Stimulated activated effector memory CD8-positive, alpha-beta T cell treated with anti-CD3 and anti-CD28 coated beads, Interleukin-12 subunit alpha, Interleukin-12 subunit beta, amount 100 ng/mL, for 72 hours (primary cell): Measurements from ENCODE around the gene CCNB2.
"Not testable (repeated sequence)": the region's sequence is repeated elsewhere in the genome, so short reads cannot be mapped to it uniquely, and the experiment has no call there.

Experiments used
- ATAC-seq: fragments of 150-1000 bp; cut with Tn5 transposase; 2 replicates; pipeline ENCODE4 v1.10.0; 2021
- DNase-seq, 2 donors: peaks; one replicate each; pipeline ENCODE4 v3.0.0; 2021 to 2022; ENCODE audit warnings: low spot score in 2 of 2
- H3K27ac Mint-ChIP-seq: one replicate; pipeline ENCODE4 v1.8.0; 2022; ENCODE audit warnings: mild to moderate bottlenecking, mixed read lengths
- H3K36me3 Mint-ChIP-seq: one replicate; pipeline ENCODE4 v1.8.0; 2022; ENCODE audit warnings: mild to moderate bottlenecking, mixed read lengths
- H3K4me1 Mint-ChIP-seq: one replicate; pipeline ENCODE4 v1.8.0; 2022; ENCODE audit warnings: mixed read lengths
- H3K4me3 Mint-ChIP-seq: one replicate; pipeline ENCODE4 v1.8.0; 2022; ENCODE audit warnings: mild to moderate bottlenecking, mixed read lengths
- H3K9me3 Mint-ChIP-seq: one replicate; pipeline ENCODE4 v1.8.0; 2022; ENCODE audit warnings: mixed read lengths

Gene CCNB2

DNA sequence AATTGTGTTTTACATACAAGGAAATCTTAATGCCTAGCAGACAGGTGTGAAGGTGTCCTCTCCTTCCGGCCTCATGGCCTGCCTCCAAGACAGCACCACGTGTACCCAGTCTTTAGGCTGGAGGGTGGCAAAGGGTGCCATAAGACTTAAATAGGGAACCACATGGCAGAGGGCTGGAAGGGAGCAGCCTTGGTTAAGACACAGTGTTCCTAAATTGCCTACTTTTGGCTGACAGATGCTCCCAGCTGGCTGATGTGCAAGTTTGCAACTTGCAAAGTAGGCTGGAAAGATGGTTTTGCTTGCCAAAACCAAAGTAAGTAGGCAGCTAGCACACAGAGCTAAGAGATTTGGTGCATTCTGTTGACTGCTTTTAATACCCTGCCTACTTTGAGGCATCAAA lies 45.2 kb downstream of the CCNB2 start:
- Mint-ChIP-seq H3K9me3 (no peaks in the 10 kb centered on the region), H3K27ac (no peak overlapping the region), H3K4me3 (no peak overlapping the region), H3K36me3 (no peaks in the 10 kb centered on the region), H3K4me1 (no peaks in the 10 kb centered on the region)
- DNase-seq (no peak), ATAC-seq (no peak)

DNA sequence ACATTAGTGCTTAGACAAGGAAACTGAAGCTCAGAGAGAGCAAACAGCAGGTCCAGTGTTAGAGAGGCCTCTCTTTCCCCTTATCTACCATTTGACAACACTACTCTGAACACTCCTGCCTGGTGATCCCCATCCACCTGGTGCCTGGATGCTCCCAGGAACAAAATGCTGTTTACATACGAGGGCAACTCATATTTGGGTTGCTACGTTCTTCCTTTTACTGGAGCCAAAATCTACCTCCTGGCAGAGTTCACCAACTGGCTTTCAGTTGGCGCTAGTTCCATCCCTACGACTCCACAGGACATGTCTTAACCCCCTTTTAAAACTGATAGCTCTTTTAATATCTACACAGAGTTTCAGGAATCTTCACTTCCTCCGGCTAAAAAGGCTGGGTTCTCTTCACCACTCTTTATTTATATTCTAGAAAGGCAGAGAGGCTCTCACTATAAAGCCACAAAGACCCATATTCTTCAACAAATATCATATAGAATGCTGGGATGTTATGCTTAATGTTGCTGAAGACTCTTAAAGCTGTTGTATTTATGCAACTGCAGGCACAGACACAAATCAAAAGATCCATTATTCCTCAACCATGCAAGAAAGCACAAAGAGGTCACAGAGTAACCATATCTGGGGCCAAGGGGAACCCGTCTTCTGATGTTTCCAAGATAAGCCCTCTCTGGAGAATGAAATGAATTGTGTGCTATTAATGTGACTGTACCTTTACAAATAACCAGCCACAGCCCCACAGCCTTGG lies 47.9 kb downstream of the CCNB2 start:
- Mint-ChIP-seq H3K9me3 (no peaks in the 10 kb centered on the region), H3K36me3 (no peaks in the 10 kb centered on the region), H3K4me1 (no peaks in the 10 kb centered on the region), H3K27ac (no peak overlapping the region), H3K4me3 (no peak overlapping the region)
- DNase-seq (no peak), ATAC-seq (no peak)

DNA sequence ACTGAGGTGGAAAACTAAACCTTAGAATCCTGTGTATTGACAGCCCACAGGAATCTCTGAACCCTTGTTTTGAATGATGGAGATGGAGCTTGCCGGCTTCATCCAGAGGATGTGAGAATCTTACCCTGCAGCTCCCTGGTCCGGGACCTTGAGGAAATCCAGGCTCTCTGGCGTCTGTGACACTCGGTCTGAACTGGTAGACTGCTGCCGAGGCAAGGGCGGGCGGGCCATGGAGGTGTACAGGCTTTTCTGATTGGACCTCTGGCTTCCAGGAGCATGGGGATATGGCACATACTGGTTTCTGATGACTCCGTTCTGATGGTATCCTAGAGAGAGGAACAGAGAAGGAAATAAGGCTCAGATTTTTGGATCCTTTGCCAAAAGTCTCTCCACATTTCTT lies 48.5 kb downstream of the CCNB2 start:
- H3K9me3 Mint-ChIP-seq, result no peaks in the 10 kb centered on the region
- ATAC-seq (no peak), DNase-seq (no peak)
- no peaks in the 10 kb centered on the region for H3K4me1 Mint-ChIP-seq
- no peak overlapping the region for H3K4me3 Mint-ChIP-seq
- no peak overlapping the region for H3K27ac Mint-ChIP-seq
- H3K36me3 Mint-ChIP-seq, result no peaks in the 10 kb centered on the region

DNA sequence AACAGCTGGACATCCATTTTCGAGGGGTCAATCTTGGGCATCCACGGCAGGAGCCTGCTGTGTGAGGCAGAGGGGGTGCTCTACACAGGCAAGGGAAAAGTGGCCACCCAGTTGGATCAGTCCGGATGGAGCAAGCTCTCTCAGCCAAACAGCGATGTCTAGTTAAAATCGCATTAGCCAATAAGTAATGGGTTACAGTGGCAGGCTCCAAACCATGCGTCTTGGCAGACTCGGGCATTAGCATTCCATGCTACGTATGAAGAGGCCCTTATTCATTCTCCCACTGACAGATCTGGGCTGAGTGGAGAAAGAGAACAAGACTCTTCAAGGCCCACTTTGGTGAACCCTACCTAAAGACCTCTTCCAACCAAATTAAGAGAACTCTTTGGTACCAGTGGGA lies 49.3 kb downstream of the CCNB2 start:
- DNase-seq (no peak), ATAC-seq (no peak)
- H3K27ac Mint-ChIP-seq, result no peak overlapping the region
- H3K4me1 Mint-ChIP-seq, result no peaks in the 10 kb centered on the region
- H3K36me3 Mint-ChIP-seq, result no peaks in the 10 kb centered on the region
- H3K9me3 Mint-ChIP-seq, result no peaks in the 10 kb centered on the region
- no peak overlapping the region for H3K4me3 Mint-ChIP-seq

GRCh38 chr15:59155431-59155830 lies 50.5 kb downstream of the CCNB2 start:
- H3K36me3 Mint-ChIP-seq, result no peaks in the 10 kb centered on the region

DNA sequence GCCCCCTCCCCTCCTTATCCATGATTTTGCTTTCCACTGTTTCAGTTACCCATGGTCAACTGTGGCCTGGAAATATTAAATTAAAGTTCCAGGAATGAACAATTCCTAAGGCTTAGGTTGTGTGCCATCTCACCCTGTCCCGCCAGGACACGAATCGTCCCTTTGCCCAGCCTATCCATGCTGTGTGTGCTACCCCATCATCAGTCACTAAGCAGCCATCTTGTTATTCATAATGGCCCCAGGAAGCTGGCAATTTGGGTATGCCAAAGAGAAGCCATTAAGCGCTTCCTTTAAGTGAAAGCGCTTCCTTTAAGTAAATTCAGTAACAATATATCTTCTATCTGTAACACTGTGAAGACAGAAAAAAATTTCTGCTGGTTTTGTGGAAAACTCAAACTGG lies 52.5 kb downstream of the CCNB2 start:
- H3K27ac Mint-ChIP-seq, result no peak overlapping the region
- no peaks in the 10 kb centered on the region for H3K36me3 Mint-ChIP-seq

More at GRCh38 chr15:59155431-59155830, 50.5 kb downstream of the CCNB2 start:
- H3K9me3 Mint-ChIP-seq, result no peaks in the 10 kb centered on the region
- H3K4me3 Mint-ChIP-seq, result no peak overlapping the region
- H3K27ac Mint-ChIP-seq, result no peak overlapping the region
- no peak for ATAC-seq
- H3K4me1 Mint-ChIP-seq, result no peaks in the 10 kb centered on the region
- DNase-seq, result no peak

DNA sequence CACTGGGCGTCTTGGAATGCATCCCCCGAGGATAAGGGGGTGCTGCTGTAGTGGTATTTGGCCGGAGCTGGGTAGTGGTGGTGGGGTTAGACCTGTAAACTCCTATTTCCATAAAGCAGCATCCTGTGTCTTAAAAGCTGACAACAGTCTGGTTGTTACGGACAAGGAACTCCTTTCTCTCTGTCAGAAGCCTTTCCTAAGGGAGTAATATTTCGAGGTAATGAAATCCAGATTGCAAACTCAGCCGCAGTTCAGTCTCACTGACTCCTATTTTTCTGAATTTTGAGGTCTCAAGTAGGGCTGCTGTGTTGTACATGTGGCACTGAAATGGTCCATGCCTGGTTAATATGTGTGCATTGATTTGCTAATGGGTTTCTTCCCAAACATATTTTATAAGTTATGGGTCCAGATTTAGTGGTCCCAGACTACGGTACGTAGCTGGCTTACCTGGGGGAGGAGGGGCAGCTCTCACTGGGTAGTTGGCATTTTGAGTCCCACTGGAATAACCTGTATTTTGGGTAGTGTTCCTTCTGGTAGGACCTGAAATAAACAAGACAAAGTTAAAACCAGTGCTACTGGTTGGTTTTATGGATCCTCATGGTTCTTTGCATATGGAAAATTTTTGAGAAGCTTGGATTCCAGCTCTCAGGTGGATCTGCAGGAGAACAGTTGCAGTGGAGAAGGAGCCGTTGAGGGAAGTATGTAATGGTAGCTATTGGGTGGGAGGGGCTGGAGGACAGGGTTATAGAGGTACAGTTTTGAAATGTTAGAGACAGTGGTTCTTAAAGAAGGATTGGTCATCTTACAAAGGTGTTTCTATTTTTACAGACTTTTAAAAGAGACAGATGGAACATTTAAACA lies 53.1 kb downstream of the CCNB2 start:
- no peak overlapping the region for H3K4me3 Mint-ChIP-seq
- no peaks in the 10 kb centered on the region for H3K36me3 Mint-ChIP-seq
- ATAC-seq (no peak), DNase-seq (no peak)
- no peak overlapping the region for H3K27ac Mint-ChIP-seq
- H3K9me3 Mint-ChIP-seq, result no peaks in the 10 kb centered on the region
- no peaks in the 10 kb centered on the region for H3K4me1 Mint-ChIP-seq

More for the DNA sequence above, 52.5 kb downstream of the CCNB2 start:
- DNase-seq (no peak), ATAC-seq (no peak)
- Mint-ChIP-seq H3K9me3 (no peaks in the 10 kb centered on the region), H3K4me3 (no peak overlapping the region), H3K4me1 (no peaks in the 10 kb centered on the region)

- ATAC-seq (no peak), DNase-seq (no peak)
- Mint-ChIP-seq H3K4me1 (no peaks in the 10 kb centered on the region), H3K4me3 (no peak overlapping the region), H3K27ac (no peak overlapping the region), H3K9me3 (no peaks in the 10 kb centered on the region), H3K36me3 (no peaks in the 10 kb centered on the region)
Measured at GRCh38 chr15:59158701-59159034, 53.7 kb downstream of the CCNB2 start.

GRCh38 chr15:59159210-59159609 lies 54.3 kb downstream of the CCNB2 start:
- no peak for ATAC-seq

DNA sequence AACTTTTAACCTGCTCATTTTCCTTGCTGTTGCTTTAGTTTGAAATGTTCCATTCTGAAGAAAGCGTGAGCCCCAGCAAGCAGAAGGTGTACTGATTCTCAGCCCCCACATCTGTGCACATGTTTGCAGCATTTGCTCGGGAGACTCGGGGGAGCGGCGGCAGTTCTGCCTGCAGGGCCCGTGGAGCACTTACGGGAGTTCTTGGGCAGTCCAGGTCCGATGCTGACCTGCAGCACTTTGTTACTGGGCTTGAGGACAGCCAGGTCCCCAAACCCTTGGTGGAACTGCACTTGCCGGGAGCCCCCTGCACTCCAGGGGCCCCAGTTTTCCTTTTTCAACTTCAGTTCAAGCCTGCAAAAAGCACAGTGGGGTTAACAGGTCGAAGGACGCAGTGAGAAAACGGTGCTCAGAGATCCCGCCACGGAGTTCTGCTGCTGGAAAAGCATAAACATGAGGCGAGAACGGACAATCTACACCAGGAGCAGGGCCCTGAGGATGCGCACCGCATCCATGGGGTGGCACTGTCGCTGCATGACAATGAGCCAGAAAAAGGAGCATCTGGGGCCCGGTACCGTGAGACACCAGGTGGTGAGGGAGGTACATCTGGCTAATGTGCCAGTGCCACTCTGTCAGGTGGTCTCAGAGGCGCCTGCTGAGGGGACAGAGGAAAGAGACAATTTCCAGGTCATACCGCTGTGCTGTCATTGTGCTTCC lies 56.1 kb downstream of the CCNB2 start:
- DNase-seq, result no peak
- H3K4me1 Mint-ChIP-seq, result no peaks in the 10 kb centered on the region
- peak; percentile 32 for ATAC-seq
- no peaks in the 10 kb centered on the region for H3K9me3 Mint-ChIP-seq
- no peaks in the 10 kb centered on the region for H3K36me3 Mint-ChIP-seq
- H3K27ac Mint-ChIP-seq, result no peak overlapping the region
- H3K4me3 Mint-ChIP-seq, result no peak overlapping the region

More at GRCh38 chr15:59159210-59159609, 54.3 kb downstream of the CCNB2 start:
- H3K36me3 Mint-ChIP-seq, result no peaks in the 10 kb centered on the region
- no peak for DNase-seq
- H3K4me3 Mint-ChIP-seq, result no peak overlapping the region
- H3K4me1 Mint-ChIP-seq, result no peaks in the 10 kb centered on the region
- no peak overlapping the region for H3K27ac Mint-ChIP-seq
- H3K9me3 Mint-ChIP-seq, result no peaks in the 10 kb centered on the region

DNA sequence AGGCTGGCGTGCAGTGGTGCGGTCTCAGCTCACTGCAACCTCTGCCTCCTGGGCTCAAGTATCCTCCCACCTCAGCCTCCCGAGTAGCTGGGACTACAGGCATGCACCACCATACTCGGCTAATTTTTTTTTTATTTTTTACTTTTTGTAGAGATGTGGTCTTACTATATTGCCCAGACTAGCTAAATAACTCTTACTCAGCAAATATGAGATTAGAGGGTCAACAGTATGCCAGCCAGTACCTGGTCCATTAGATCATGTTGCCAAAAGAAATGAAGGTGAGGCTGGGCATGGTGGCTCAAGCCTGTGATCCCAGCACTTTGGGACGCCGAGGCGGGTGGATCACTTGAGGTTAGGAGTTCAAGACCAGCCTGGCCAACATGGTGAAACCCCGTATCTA lies 57.1 kb downstream of the CCNB2 start:
- H3K4me1 Mint-ChIP-seq, H3K4me3 Mint-ChIP-seq, DNase-seq, H3K9me3 Mint-ChIP-seq, ATAC-seq, H3K36me3 Mint-ChIP-seq, H3K27ac Mint-ChIP-seq: not testable (repeated sequence)

DNA sequence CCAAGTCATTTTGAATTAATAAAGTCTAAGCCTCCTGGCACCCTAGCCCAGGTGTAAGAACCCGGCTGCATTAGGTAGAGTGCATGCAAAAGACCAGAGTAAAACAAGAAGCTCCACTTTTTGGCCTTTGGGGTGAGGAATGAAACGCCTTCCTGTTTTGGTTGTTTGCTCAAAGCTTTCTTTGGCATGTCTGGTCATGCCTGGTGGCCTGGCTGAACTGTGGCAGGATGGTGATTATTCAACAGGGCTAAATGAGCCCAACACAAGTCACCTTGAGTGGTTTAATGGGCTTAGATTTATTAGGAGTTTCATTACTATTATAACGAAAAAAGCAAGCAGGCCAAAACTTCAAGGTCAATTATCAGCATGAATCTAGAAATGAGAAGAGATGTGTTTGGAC lies 60.8 kb downstream of the CCNB2 start:
- H3K27ac Mint-ChIP-seq, result no peak overlapping the region
- ATAC-seq (no peak), DNase-seq (no peak)
- H3K4me3 Mint-ChIP-seq, result no peak overlapping the region
- peaks cover 8% of the 10 kb centered on the region for H3K4me1 Mint-ChIP-seq
- H3K36me3 Mint-ChIP-seq, result no peaks in the 10 kb centered on the region
- H3K9me3 Mint-ChIP-seq, result no peaks in the 10 kb centered on the region

DNA sequence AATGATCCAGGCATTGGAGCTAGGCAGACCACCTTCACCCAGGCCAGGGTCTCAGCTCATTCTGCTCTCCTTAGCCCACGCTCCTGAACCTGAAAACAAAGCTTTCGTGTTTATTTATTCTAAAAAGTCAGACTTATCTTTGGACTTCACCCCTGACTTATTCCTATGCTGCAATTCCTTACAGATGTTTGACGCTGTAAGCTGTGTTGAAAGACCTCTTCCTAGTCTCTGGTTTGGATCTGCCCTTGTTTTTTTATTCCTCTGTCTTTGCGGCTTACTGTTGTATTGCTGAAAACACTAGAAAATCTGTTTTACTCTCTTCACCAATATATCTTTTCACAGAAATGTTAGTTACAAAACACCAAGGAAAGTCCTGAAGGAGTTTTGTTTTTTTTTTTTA lies 61.2 kb downstream of the CCNB2 start:
- Mint-ChIP-seq H3K4me1 (peaks cover 8% of the 10 kb centered on the region), H3K27ac (no peak overlapping the region), H3K9me3 (no peaks in the 10 kb centered on the region), H3K4me3 (no peak overlapping the region), H3K36me3 (no peaks in the 10 kb centered on the region)
- DNase-seq, result no peak
- no peak for ATAC-seq

DNA sequence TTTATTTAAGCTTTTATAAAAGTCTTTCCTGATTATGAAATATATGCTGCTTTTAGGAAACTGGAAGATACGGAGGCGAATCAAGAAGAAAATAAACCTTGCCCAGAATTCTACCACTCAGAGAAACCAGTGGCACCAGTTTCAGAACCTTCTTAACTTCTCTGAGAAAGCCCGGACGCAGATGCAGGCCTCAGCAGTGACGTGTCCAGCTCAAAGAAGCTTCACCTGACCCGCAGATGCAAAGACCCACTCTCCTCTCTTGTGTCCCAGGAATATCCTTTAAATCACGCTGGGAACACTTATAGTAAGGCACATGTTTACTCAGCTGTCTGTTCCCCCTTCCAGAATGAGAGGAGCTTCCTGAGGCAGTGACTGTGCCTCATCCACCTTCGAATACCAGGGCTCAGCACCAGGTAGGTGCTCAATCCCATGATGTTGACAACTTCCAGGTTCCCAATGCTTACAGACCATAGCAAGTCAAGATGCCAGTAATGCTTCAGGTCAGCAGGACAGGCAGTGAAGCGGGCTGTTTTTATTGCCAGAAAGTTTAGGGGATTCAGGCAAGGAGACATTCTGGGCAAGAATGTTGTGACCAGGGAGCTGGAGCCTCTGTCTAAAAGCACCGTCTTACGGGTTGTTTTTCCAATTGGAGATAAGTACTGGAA lies 61.8 kb downstream of the CCNB2 start:
- Mint-ChIP-seq H3K36me3 (no peaks in the 10 kb centered on the region), H3K27ac (no peak overlapping the region)
- DNase-seq, result no peak

GRCh38 chr15:59168536-59168935 lies 63.6 kb downstream of the CCNB2 start:
- no peaks in the 10 kb centered on the region for H3K36me3 Mint-ChIP-seq
- H3K4me3 Mint-ChIP-seq, result no peak overlapping the region
- no peak overlapping the region for H3K27ac Mint-ChIP-seq
- ATAC-seq (no peak), DNase-seq (no peak)
- no peaks in the 10 kb centered on the region for H3K9me3 Mint-ChIP-seq
- peaks cover 8% of the 10 kb centered on the region for H3K4me1 Mint-ChIP-seq

More for the DNA sequence above, 61.8 kb downstream of the CCNB2 start:
- no peak for ATAC-seq
- peaks cover 8% of the 10 kb centered on the region for H3K4me1 Mint-ChIP-seq
- H3K4me3 Mint-ChIP-seq, result no peak overlapping the region
- H3K9me3 Mint-ChIP-seq, result no peaks in the 10 kb centered on the region
